IPS-18c (cell line): ENCODE measurements around the gene FNDC8.
"Not testable (repeated sequence)": the region's sequence is repeated elsewhere in the genome, so short reads cannot be mapped to it uniquely, and the experiment has no call there.

ENCODE experiments used
- H3K4me3 ChIP-seq: 2 replicates; pipeline ENCODE4 v1.7.0; 2013; ENCODE audit warnings: low read depth, mild to moderate bottlenecking, low read length, moderate library complexity; ENCODE audit not compliant: insufficient read depth
- H3K9me3 ChIP-seq: one replicate; pipeline ENCODE4 v1.6.1; 2013; ENCODE audit warnings: mild to moderate bottlenecking, low read length, moderate library complexity; ENCODE audit not compliant: control insufficient read depth, insufficient read depth

Gene FNDC8

DNA sequence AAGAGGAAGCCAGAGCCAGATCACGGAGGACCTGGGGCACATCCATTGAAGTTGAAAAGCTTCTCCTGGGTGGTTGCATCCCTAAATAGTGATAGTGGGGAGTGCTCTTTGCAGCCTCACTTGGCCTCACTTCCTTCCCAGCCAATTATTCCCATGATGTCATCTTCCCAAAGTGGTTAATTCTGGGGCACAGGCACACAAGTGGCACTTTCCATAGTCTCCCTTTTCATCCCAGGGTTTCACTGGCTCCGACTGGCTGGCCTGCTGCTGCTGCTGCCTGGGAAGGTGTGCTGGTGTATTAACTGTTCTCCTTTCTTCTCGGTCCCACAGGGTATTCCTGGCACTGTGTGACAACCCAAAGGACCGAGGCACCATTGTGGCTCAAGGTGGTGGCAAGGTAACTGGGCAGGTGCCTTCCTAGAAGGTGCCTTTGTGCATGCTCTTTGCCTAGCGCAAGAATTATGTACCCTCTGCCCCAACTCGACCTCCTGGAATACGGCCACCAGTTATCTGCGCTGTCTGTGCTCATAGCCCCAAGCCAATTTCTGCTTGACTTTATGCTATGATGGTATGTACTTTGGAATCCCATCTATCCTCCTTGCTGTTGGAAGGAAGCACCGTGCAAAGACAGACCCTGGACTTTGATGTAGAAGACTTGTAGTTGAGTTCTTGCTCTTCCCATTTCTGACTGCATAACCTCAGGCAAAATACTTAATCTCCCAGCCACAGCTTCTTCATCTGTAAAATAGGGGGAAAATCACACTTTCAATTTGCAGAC is 54.4 kb downstream of the FNDC8 start:
- no peak overlapping the region for H3K4me3 ChIP-seq
- H3K9me3 ChIP-seq: no peaks in the 10 kb centered on the region

DNA sequence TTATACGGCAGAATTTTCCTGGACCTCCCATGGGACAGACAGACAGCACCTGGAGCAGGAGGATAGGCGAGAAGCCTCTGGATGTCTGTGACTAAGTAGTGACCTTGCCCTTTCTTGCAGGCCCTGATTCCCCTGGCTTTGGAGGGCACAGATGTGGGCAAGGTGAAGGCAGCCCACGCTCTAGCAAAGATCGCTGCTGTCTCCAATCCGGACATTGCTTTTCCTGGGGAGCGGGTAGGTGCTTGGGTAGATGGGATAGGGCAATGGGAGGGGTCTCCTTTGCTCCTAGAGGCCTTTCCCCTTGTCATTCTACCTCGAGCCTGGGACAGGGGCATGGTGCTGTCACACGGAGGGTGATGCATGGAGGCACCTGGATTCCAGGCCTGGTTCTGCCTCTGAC is 55.5 kb downstream of the FNDC8 start:
- Histone ChIP-seq H3K9me3 (no peaks in the 10 kb centered on the region), H3K4me3 (no peak overlapping the region)

DNA sequence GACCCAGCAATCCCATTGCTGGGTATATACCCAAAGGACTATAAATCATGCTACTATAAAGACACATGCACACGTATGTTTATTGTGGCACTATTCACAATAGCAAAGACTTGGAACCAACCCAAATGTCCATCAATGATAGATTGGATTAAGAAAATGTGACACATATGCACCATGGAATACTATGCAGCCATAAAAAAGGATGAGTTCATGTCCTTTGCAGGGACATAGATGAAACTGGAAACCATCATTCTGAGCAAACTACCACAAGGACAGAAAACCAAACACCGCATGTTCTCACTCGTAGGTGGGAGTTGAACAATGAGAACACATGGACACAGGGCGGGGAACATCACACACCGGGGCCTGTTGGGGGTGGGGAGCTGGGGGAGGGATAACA is 58.0 kb downstream of the FNDC8 start:
- H3K4me3 ChIP-seq, H3K9me3 ChIP-seq: not testable (repeated sequence)
